B cell (primary cell): ENCODE measurements around the gene ARHGEF10L. TPM values are rescaled to one million over a fixed set of nuclear protein-coding genes. Genes with fewer than 3 reads are reported as not detected.

Experiments used
- ATAC-seq: fragments of 200-7000 bp; cut with Tn5 transposase; one replicate; pipeline ENCODE4 v1.10.0; 2021; ENCODE audit warnings: low read depth, mild to moderate bottlenecking, moderate number of reproducible peaks, moderate library complexity
- CTCF ChIA-PET: fragments of 350-600 bp; sonication (Branson Sonifier 250); formaldehyde crosslinking; loops from one replicate; lab custom pipeline; 2021; ENCODE audit warnings: antibody characterized with exemption, inconsistent platforms; lab: Charles Lee
- POLR2A ChIA-PET: fragments of 350-600 bp; sonication (Branson Sonifier 250); formaldehyde crosslinking; loops from one replicate; lab custom pipeline; 2021; ENCODE audit warnings: antibody characterized with exemption; lab: Charles Lee
- DNase-seq: peaks from one replicate; pipeline ENCODE4 v3.0.0; 2013
- H2AFZ ChIP-seq: 2 replicates; pipeline ENCODE4 v1.6.1; 2012; ENCODE audit warnings: mild to moderate bottlenecking, low read depth, low read length; ENCODE audit not compliant: insufficient read depth, poor library complexity, severe bottlenecking
- H3K27ac ChIP-seq, 2 donors: 1 replicate in 1 of 2; 2 replicates in 1 of 2; pipeline ENCODE4 v1.5.1; 2012 to 2013; ENCODE audit warnings: low read length in 2 of 2, mild to moderate bottlenecking in 2 of 2, moderate library complexity in 1 of 2
- H3K27me3 ChIP-seq, 4 experiments: fragments of 200-600 bp in 1 of 4; sonication (generic) in 1 of 4; replicated peaks in 1 of 4; 1 replicate in 2 of 4; 2 replicates in 2 of 4; pipeline versions ENCODE4 v1.6.1 to v1.7.0; 2013 to 2016; ENCODE audit warnings: low read length in 3 of 4, mild to moderate bottlenecking in 2 of 4, mixed read lengths in 1 of 4, moderate library complexity in 1 of 4; ENCODE audit not compliant: insufficient read depth in 4 of 4, control insufficient read depth in 3 of 4; ENCODE audit errors: control extremely low read depth in 1 of 4
- H3K36me3 ChIP-seq, 2 experiments: replicated peaks in 1 of 2; 1 replicate in 1 of 2; 2 replicates in 1 of 2; pipeline versions ENCODE4 v1.6.1 to v1.7.1; 2013; ENCODE audit warnings: low read length in 1 of 2; ENCODE audit not compliant: insufficient read depth in 2 of 2, control insufficient read depth in 1 of 2; ENCODE audit errors: control extremely low read depth in 1 of 2, extremely low read depth in 1 of 2
- H3K4me1 ChIP-seq, 2 donors: fragments of 200-600 bp in 1 of 2; sonication (generic) in 1 of 2; 1 replicate in 1 of 2; 2 replicates in 1 of 2; pipeline versions ENCODE4 v1.5.1 to v1.6.1; 2013 to 2017; ENCODE audit warnings: low read length in 2 of 2; ENCODE audit not compliant: control insufficient read depth in 2 of 2, insufficient read depth in 2 of 2
- H3K4me2 ChIP-seq: replicated peaks from 2 replicates; pipeline ENCODE3; 2012; ENCODE audit warnings: mild to moderate bottlenecking, low read depth, low read length; ENCODE audit not compliant: poor library complexity, severe bottlenecking
- H3K4me3 ChIP-seq, 5 experiments: fragments of 200-600 bp in 1 of 5; sonication (generic) in 1 of 5; 1 replicate in 3 of 5; 2 replicates in 2 of 5; pipeline versions ENCODE4 v1.5.1 to v1.7.0; 2011 to 2016; ENCODE audit warnings: low read length in 4 of 5, mild to moderate bottlenecking in 4 of 5, low read depth in 2 of 5, control low read depth in 1 of 5, moderate library complexity in 1 of 5; ENCODE audit not compliant: insufficient read depth in 1 of 5; ENCODE audit errors: control extremely low read depth in 1 of 5, extremely low read depth in 1 of 5
- H3K79me2 ChIP-seq: fragments of 200-600 bp; sonication (generic); one replicate; pipeline ENCODE4 v1.6.0; 2016; ENCODE audit warnings: low read length; ENCODE audit not compliant: control insufficient read depth, insufficient read depth
- H3K9ac ChIP-seq: fragments of 200-600 bp; sonication (generic); 2 replicates; pipeline ENCODE4 v1.6.1; 2017; ENCODE audit warnings: mild to moderate bottlenecking, low read length, moderate library complexity
- H3K9me3 ChIP-seq, 3 donors: one replicate each; pipeline versions ENCODE4 v1.6.1 to v1.7.1; 2013; ENCODE audit warnings: low read length in 2 of 3; ENCODE audit not compliant: control insufficient read depth in 2 of 3, insufficient read depth in 1 of 3; ENCODE audit errors: control extremely low read depth in 1 of 3
- H4K20me1 ChIP-seq: 2 replicates; pipeline ENCODE4 v1.6.0; 2012; ENCODE audit warnings: mild to moderate bottlenecking, low read length; ENCODE audit not compliant: insufficient read depth, control insufficient read depth, poor library complexity, severe bottlenecking
- H3K27ac Mint-ChIP-seq: one replicate; pipeline ENCODE4 v1.8.0; 2021; ENCODE audit warnings: mixed read lengths
- H3K27me3 Mint-ChIP-seq: one replicate; pipeline ENCODE4 v1.8.0; 2021; ENCODE audit warnings: mixed read lengths
- H3K4me1 Mint-ChIP-seq: one replicate; pipeline ENCODE4 v1.8.0; 2021; ENCODE audit warnings: mixed read lengths
- H3K4me3 Mint-ChIP-seq: one replicate; pipeline ENCODE4 v1.8.0; 2021; ENCODE audit warnings: mixed read lengths
- H3K9me3 Mint-ChIP-seq: one replicate; pipeline ENCODE4 v1.8.0; 2022; ENCODE audit warnings: mixed read lengths; ENCODE audit not compliant: insufficient read depth
- EZH2 ChIP-seq: IDR thresholded peaks from 2 replicates; pipeline ENCODE4 v1.6.1; 2012; ENCODE audit warnings: borderline replicate concordance, low read depth, mild to moderate bottlenecking, moderate library complexity, low read length; ENCODE audit not compliant: insufficient read depth, poor library complexity, severe bottlenecking
- WGBS: methylation state at CpG from one replicate; pipeline ENCODE4 v1.1.5; 2013; ENCODE audit warnings: missing lambda C conversion rate; ENCODE audit not compliant: insufficient coverage; 5-methylcytosine and 5-hydroxymethylcytosine counted together
- intact Hi-C: fragments of 100-400 bp; cut with micrococcal nuclease; formaldehyde crosslinking; loops from one replicate; pipeline ENCODE4 v1.10.0; 2022
- polyA plus RNA-seq: library from polyadenylated mRNA; depleted of rRNA; stranded (reverse); fragments of >200 nt; gene quantifications from 2 replicates; pipeline ENCODE4 v1.2.3, GENCODE V29; 2012
- total RNA-seq, 2 donors: library from RNA; stranded (reverse); fragments of 120-200 nt in 1 of 2; gene quantifications; 1 replicate in 1 of 2; 2 replicates in 1 of 2; pipeline versions ENCODE4 v1.2.3 to v1.2.4, GENCODE V29; 2013 to 2022
- TF ChIP-seq, protein P1 (sequence below): fragments of 200-600 bp; IDR thresholded peaks from one replicate; pipeline ENCODE4 v1.8.0; 2022; ENCODE audit warnings: antibody characterized with exemption, mild to moderate bottlenecking

The ARHGEF10L gene
- total and polyA plus RNA-seq, 2 donors (not counting 1 experiment from before 2014, with no cell fraction given) = 2.0 to 4.9 TPM

DNA sequence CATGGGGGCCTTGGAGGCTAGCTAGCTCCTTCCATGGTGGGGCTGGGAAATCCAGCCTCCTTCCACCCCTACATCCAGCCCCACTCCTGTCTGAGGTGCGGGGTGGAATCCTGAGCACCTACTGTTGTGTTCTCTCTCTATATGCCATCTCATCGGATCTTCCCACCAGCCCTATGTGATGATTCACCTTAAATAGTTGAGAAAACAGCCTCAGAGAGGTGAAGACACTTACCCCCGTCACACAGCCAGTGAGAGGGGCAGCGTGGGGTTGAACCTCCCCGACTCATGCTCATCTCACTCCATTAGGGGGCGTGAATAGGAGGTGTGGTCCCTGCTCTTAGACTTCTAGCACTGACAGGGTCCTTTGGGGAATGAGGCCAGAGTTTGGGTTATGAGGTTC is 184.7 kb downstream of the ARHGEF10L start:
- H3K4me3 ChIP-seq = no peak overlapping the region
- peaks cover 0 to 13% (median 0%) of the 10 kb centered on the region in 3 donors for H3K9me3 ChIP-seq
- H3K4me1 ChIP-seq = no peaks in the 10 kb centered on the region
- TF ChIP-seq, protein P1, sequence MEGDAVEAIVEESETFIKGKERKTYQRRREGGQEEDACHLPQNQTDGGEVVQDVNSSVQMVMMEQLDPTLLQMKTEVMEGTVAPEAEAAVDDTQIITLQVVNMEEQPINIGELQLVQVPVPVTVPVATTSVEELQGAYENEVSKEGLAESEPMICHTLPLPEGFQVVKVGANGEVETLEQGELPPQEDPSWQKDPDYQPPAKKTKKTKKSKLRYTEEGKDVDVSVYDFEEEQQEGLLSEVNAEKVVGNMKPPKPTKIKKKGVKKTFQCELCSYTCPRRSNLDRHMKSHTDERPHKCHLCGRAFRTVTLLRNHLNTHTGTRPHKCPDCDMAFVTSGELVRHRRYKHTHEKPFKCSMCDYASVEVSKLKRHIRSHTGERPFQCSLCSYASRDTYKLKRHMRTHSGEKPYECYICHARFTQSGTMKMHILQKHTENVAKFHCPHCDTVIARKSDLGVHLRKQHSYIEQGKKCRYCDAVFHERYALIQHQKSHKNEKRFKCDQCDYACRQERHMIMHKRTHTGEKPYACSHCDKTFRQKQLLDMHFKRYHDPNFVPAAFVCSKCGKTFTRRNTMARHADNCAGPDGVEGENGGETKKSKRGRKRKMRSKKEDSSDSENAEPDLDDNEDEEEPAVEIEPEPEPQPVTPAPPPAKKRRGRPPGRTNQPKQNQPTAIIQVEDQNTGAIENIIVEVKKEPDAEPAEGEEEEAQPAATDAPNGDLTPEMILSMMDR = no peak
- no peak for TF ChIP-seq EZH2
- no peak overlapping the region for H3K27ac ChIP-seq
- no peaks in the 10 kb centered on the region for H3K36me3 ChIP-seq
- intact Hi-C loops = no loop called here
- Mint-ChIP-seq H3K4me3 (no peak overlapping the region), H3K4me1 (no peaks in the 10 kb centered on the region), H3K27ac (no peak overlapping the region), H3K9me3 (no peaks in the 10 kb centered on the region), H3K27me3 (peaks cover 14% of the 10 kb centered on the region)
- H4K20me1 ChIP-seq = no peaks in the 10 kb centered on the region
- no peak overlapping the region for H3K4me2 ChIP-seq
- peaks cover 0 to 3% (median 0%) of the 10 kb centered on the region in 4 experiments for H3K27me3 ChIP-seq
- CTCF ChIA-PET = no interaction called here
- H2AFZ ChIP-seq = no peak overlapping the region
- WGBS = 76% methylated on average over 4 of the region's 6 CpGs
- ATAC-seq (no peak), DNase-seq (no peak)
- POLR2A ChIA-PET = no interaction called here
- no peak overlapping the region for H3K9ac ChIP-seq
- H3K79me2 ChIP-seq = no peaks in the 10 kb centered on the region

DNA sequence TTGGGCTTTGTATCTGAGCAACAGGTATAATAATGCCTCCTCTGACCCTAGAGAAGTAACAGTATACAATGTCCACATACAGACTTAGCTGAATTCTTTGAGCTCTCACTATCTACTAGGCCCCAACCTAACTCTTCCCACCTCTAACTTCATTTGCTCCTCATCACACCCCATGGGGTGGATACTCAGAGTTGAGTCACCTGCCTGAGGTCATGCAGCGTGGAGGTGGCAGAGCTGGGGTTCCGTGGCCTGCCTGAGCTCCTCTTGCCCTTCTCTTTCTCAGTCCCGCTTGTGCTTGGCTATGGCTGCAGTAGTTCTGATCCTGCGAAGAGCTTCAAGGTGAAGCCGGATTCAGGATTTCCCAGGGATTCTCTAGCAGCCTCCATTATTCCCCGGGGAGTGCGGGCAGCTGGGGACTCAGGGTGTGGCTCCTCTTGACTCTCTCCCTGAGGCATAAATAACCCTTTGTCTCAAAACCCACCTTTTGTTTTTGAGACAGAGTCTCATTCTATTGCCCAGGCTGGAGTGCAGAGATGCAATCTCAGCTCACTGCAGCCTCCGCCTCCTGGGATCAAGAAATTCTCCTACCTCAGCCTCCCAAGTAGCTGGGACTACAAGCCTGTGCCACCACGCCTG is 185.7 kb downstream of the ARHGEF10L start:
- H2AFZ ChIP-seq = no peak overlapping the region
- no peaks in the 10 kb centered on the region for H3K79me2 ChIP-seq
- Mint-ChIP-seq H3K4me3 (no peak overlapping the region), H3K4me1 (no peaks in the 10 kb centered on the region), H3K9me3 (no peaks in the 10 kb centered on the region), H3K27me3 (peaks cover 14% of the 10 kb centered on the region), H3K27ac (no peak overlapping the region)
- POLR2A ChIA-PET = no interaction called here
- H3K27me3 ChIP-seq = peaks cover 0 to 3% (median 0%) of the 10 kb centered on the region in 4 experiments
- no peaks in the 10 kb centered on the region for H3K4me1 ChIP-seq
- WGBS = 93% methylated on average over 7 of the region's 9 CpGs
- peaks cover 0 to 13% (median 0%) of the 10 kb centered on the region in 3 donors for H3K9me3 ChIP-seq
- DNase-seq (no peak), ATAC-seq (no peak)
- TF ChIP-seq EZH2 = no peak
- TF ChIP-seq, protein P1 = no peak
- H3K9ac ChIP-seq = no peak overlapping the region
- H3K4me2 ChIP-seq = no peak overlapping the region
- CTCF ChIA-PET = no interaction called here
- H4K20me1 ChIP-seq = no peaks in the 10 kb centered on the region
- intact Hi-C loops = no loop called here
- H3K4me3 ChIP-seq = no peak overlapping the region
- H3K36me3 ChIP-seq = no peaks in the 10 kb centered on the region
- H3K27ac ChIP-seq = no peak overlapping the region
